GM15510 (cell line): ENCODE measurements around the gene FILIP1L.

Experiments used
- POLR2A ChIP-seq: IDR thresholded peaks from 3 replicates; pipeline ENCODE4 v1.6.1; 2011; ENCODE audit warnings: borderline replicate concordance; ENCODE audit not compliant: insufficient read length; ENCODE audit errors: extremely low read depth

FILIP1L gene

DNA sequence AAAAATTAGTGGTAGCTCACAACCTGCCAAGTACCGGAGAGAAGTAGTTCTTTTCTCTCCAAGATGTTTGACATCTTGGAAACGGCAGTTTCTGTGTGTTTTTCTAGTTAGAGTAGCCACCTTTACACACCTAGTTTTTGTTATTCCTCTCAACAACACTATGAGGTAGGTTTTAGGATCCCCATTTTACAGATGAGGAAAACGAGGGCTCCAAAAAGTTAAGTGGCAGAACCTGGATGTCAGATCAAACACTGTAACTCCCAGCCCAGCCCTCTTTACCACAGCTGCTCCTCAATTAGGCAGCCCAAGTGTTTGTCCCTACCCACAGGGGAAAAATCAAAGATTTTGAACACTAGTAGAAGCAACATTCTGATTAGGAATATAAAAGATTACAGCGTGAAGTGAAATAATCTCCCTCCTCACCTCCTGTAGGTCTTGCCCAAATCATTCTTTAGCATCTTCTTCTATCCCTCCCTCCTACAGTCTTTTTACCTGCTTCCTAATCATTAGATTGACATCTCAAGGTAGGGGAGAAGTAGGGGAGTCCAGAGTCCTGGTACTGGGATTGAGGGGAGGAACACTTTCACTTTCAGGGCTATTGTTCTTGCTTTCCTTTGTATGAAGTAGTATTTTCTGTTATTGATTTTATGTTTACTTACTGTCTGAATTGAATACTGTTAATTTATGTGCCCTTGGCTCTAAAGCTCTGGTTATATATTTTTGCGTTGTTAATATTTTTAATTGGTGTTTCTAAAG is 154.0 kb downstream of the FILIP1L start:
- TF ChIP-seq POLR2A, result no peak

GRCh38 chr3:99958222-99958912 is 155.9 kb downstream of the FILIP1L start:
- no peak for TF ChIP-seq POLR2A

DNA sequence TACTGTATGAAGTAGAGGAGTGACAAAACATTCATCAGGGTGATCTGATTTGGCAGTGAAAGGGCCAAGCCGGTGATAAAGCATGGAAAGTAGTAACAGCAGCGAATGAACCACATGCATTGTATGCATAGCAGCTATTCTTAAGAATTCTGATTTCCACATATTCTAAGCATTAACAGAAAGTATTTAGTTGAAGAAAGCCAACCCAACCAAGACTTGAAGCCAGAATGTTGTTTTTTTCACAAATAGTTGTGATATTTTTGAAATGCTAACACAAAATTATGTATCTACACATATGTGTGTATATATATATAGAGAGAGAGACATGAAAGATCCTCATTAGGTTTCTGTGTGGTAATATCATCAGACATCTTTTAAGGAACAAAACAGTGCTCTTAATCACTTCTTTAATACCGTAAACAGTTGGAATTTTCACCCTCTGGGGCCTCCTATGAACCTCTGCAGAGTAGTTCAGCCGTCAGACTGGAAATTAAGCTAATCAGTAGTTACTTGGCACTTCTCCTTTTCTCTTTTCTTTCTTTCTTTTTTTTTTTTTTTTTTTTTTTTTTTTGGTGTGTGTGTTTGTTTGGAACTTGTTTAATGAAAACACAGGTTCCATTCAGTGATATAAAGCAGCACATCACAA is 157.0 kb downstream of the FILIP1L start:
- no peak for TF ChIP-seq POLR2A

GRCh38 chr3:99955773-99956562 is 158.3 kb downstream of the FILIP1L start:
- no peak for TF ChIP-seq POLR2A

DNA sequence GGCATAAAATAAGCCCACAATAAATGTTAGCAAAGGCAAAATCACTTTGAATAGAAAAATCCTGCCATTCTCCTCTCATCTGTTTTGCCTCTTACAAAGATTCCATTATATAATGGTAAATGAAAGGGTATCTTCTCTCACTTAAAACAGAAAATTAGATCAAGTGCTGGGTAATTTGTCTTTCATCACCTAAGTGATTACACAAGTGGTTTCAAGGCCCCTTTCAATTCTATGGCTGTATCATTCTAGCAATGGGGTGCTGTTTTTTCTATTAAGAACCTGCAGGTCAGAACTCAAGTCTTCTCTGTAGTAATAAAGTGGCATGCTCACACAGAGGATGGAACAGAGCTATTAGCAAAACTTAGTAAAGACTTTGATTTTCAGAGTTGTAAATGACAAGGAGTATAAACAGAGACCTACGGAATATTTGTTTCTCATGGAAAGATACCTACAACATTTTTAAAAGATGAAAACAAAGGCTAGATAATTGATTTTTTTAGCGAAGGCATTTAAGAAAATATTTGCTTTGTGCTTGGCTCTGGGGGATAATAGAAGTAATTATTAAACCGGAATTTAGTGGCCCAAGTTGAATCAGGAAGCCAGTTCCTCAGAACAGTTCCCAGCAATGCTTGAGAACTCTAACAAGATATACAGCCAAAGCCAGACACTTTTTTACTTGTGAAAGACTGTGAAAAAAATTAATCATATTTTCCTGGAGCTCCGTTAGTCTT is 159.2 kb downstream of the FILIP1L start:
- no peak for TF ChIP-seq POLR2A

DNA sequence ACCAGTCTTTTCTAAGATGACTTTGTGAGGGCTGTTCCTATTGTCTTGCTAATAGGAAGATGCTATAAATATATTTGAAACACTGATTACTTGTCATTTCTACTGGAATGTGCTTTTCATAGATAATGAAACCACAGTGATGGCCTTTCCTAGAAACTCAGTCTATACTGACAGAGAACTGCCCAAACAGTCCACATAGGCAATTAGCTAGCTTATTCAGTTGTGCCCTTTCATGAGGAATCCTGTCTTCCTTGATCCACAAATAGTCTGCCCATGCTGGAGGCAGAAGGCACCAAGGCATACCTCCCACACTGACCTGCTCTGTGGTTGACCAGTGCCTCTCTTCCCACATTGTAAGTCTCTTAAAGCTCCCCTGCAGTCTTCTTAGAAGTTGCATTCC is 160.7 kb downstream of the FILIP1L start:
- TF ChIP-seq POLR2A, result no peak

GRCh38 chr3:99952306-99952705 is 162.0 kb downstream of the FILIP1L start:
- no peak for TF ChIP-seq POLR2A

- no peak for TF ChIP-seq POLR2A
Measured at GRCh38 chr3:99951701-99952100, 162.6 kb downstream of the FILIP1L start.

DNA sequence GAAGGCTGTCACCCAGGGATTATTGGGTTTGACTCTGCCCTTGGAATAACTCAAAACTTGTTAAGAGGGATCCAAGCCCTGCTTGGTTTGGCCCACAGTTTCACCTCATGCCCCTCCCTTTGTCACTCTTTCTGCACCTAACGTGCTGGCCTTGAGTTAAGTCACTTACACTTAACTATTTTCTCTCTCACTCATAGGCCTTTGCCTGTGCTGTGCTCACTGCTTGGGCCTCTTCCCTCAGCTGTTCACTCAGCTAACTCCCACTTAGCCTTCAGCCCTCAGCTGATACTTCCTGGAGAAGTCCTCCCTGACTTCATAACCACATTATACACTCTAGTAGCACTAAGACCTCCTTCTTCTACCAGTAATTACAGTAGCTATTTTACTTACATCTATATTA is 163.4 kb downstream of the FILIP1L start:
- no peak for TF ChIP-seq POLR2A

- no peak for TF ChIP-seq POLR2A
Measured at GRCh38 chr3:99949956-99950670, 164.2 kb downstream of the FILIP1L start.

DNA sequence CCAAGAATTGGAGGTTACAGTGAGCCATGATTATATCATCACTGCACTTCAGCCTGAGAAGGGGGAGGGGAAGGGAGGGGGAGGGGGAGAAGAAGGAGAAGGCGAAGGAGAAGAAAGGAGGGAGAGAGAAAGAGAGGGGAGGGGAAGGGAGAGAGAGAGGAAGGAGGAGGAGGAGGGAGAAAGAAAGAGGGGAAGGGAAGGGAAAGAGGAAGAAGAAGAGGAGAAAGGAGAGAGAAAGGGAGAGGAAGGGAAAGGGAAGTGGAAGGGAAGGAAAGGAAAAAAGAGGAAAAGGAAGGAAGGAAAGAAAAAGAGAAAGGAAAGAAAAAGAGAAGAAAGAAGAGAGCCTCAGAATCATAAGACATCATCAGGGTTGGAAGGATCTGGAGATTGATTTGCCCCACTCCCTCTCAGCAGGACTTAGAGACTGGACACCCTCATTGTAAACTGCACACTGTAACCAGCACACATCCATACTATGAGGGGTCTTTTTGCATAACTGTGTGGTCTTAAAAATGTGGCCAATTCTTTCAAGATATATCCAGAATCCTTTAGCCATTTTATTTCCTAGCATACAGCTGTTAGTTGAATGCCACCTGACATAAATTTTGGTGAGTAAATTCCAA is 165.7 kb downstream of the FILIP1L start:
- no peak for TF ChIP-seq POLR2A

- no peak for TF ChIP-seq POLR2A
Measured at GRCh38 chr3:99947356-99947755, 166.9 kb downstream of the FILIP1L start.

GRCh38 chr3:99945328-99945995 is 168.8 kb downstream of the FILIP1L start:
- TF ChIP-seq POLR2A, result no peak

GRCh38 chr3:99943931-99944761 is 170.2 kb downstream of the FILIP1L start:
- TF ChIP-seq POLR2A, result no peak
